HG02981 (cell line): ENCODE results near the gene FASTK.

Source experiments
- ATAC-seq: cut with Tn5 transposase; IDR thresholded peaks from one replicate; pipeline ENCODE4 v1.9.1; 2021; ENCODE audit warnings: mild to moderate bottlenecking, moderate library complexity; ENCODE audit not compliant: unreplicated experiment

FASTK gene

GRCh38 chr7:151080522-151081169 lies at the start of gene FASTK:
TSS of gene FASTK (minus strand) at chr7:151080809. CDS start at chr7:151080766, 43 bp downstream.
- ATAC-seq: peak; percentile 74

- no peak for ATAC-seq
Observed at GRCh38 chr7:151129960-151130591, 49.5 kb upstream of the FASTK start.

- no peak for ATAC-seq
Observed at GRCh38 chr7:151129117-151129959, 48.7 kb upstream of the FASTK start.

- ATAC-seq: no peak
Observed at GRCh38 chr7:151128716-151129115, 48.1 kb upstream of the FASTK start.

- no peak for ATAC-seq
Observed at GRCh38 chr7:151128144-151128543, 47.5 kb upstream of the FASTK start.

GRCh38 chr7:151126491-151127137 lies 46.0 kb upstream of the FASTK start:
- ATAC-seq: no peak

GRCh38 chr7:151125846-151126481 lies 45.4 kb upstream of the FASTK start:
- no peak for ATAC-seq

GRCh38 chr7:151125470-151125845 lies 44.8 kb upstream of the FASTK start:
- ATAC-seq: no peak

GRCh38 chr7:151124899-151125399 lies 44.3 kb upstream of the FASTK start:
- ATAC-seq: no peak

- ATAC-seq: no peak
Observed at GRCh38 chr7:151124481-151124880, 43.9 kb upstream of the FASTK start.

GRCh38 chr7:151123822-151124464 lies 43.3 kb upstream of the FASTK start:
- ATAC-seq: peak; percentile 92

GRCh38 chr7:151123158-151123821 lies 42.7 kb upstream of the FASTK start:
- no peak for ATAC-seq

GRCh38 chr7:151122796-151123157 lies 42.2 kb upstream of the FASTK start:
- no peak for ATAC-seq

GRCh38 chr7:151122276-151122675 lies 41.7 kb upstream of the FASTK start:
- no peak for ATAC-seq

GRCh38 chr7:151121380-151122170 lies 41.0 kb upstream of the FASTK start:
- ATAC-seq: no peak

- ATAC-seq: no peak
Observed at GRCh38 chr7:151120896-151121295, 40.3 kb upstream of the FASTK start.

- ATAC-seq: no peak
Observed at GRCh38 chr7:151119902-151120301, 39.3 kb upstream of the FASTK start.

- ATAC-seq: no peak
Observed at GRCh38 chr7:151119055-151119415, 38.4 kb upstream of the FASTK start.
